Activated naive CD8-positive, alpha-beta T cell (primary cell): ENCODE results near the gene FAM83G.
A peak's percentile ranks its signal among the peaks of the same experiment; 100 is the strongest.

Experiments
- H3K27ac Mint-ChIP-seq: one replicate; pipeline ENCODE4 v1.8.0; 2021; ENCODE audit warnings: mixed read lengths
- H3K27me3 Mint-ChIP-seq: one replicate; pipeline ENCODE4 v1.8.0; 2021; ENCODE audit warnings: mixed read lengths
- H3K36me3 Mint-ChIP-seq: one replicate; pipeline ENCODE4 v1.8.0; 2021; ENCODE audit warnings: mixed read lengths
- H3K4me1 Mint-ChIP-seq: one replicate; pipeline ENCODE4 v1.8.0; 2021; ENCODE audit warnings: low read depth, mixed read lengths
- H3K4me3 Mint-ChIP-seq: one replicate; pipeline ENCODE4 v1.8.0; 2021; ENCODE audit warnings: mild to moderate bottlenecking, mixed read lengths
- H3K9me3 Mint-ChIP-seq: one replicate; pipeline ENCODE4 v1.8.0; 2021; ENCODE audit warnings: low read depth, mixed read lengths

The FAM83G gene

DNA sequence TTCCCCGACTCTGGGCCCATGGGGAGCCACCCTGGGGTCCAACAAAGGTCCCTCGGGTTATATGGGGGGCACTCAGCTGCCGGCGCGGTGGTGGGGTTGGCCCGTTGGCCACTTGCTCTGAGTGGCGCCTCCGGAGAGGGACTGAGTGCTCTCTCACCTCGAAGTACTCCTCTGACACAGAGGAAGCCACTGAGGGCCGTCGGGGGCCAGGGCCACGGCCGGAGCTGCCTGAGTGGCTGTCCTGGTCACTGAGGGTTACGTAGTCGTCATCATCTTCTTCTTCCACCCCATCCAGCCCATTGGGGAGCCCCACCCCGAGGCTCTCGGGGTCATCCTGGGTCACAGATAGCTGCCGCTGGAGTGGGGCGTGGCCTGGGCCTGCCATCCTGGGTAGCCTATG lies 26.9 kb downstream of the FAM83G start:
- Mint-ChIP-seq H3K4me1 (peaks cover 3% of the 10 kb centered on the region), H3K27ac (no peak overlapping the region), H3K9me3 (no peaks in the 10 kb centered on the region), H3K27me3 (no peaks in the 10 kb centered on the region), H3K36me3 (no peaks in the 10 kb centered on the region), H3K4me3 (no peak overlapping the region)

DNA sequence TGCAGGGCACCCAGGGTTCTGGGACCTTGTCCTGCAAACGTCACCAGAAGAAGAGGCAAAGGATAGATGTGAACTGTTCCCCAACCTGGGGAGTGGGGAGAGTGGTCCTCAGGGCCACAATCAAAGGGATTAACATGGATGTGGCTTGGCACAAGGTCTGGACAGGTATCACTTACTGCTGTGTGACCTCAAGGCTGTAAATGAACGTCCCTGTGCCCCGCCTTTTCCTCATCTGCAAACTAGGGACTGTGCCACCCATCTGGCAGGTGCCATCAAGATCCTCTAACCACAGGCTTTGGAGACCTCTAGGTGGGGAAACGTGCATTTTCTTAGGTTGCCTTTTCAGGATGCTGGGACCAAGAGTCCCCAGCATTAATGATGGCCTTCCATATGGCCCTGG lies 27.5 kb downstream of the FAM83G start:
- Mint-ChIP-seq H3K36me3 (no peaks in the 10 kb centered on the region), H3K4me1 (peaks cover 3% of the 10 kb centered on the region), H3K27me3 (no peaks in the 10 kb centered on the region), H3K9me3 (no peaks in the 10 kb centered on the region), H3K27ac (no peak overlapping the region), H3K4me3 (no peak overlapping the region)

DNA sequence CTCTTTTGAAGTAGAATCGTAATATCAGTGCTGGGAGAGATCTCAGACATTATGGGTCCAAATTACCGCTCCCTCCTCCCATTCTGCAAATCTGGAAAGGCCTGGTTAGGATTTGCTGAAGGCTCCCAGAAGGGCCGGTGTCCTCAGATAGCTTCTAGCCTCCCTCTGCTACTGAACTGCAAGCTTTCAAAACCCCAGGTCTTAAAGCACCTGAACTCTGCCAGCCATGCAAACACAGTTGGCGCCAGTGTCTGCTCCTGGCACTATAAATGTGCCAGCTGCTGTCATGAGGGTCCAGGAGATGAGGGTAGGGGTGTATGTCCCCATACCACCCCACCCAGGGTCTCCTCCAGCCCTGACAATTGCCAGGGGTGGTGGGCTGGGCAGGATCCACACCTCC lies 28.4 kb downstream of the FAM83G start:
- Mint-ChIP-seq H3K36me3 (no peaks in the 10 kb centered on the region), H3K4me1 (peaks cover 3% of the 10 kb centered on the region), H3K9me3 (no peaks in the 10 kb centered on the region), H3K4me3 (no peak overlapping the region), H3K27ac (no peak overlapping the region), H3K27me3 (no peaks in the 10 kb centered on the region)

DNA sequence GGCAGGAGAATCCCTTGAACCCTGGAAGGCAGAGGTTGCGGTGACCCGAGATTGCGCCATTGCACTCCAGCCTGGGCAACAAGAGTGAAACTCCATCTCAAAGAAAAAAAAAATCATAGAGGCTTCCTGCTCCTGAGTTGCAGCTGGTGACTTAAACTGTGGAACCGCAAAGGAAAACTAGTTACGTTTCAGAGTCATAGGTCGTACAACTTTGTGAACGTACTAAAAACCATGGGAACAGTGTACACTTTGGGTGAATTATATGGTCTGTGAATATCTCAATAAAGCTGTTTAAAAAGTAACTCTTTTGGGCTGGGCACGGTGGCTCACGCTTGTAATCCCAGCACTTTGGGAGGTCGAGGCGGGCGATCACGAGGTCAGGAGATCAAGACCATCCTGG lies 29.0 kb downstream of the FAM83G start:
- Mint-ChIP-seq H3K36me3 (no peaks in the 10 kb centered on the region), H3K9me3 (no peaks in the 10 kb centered on the region), H3K27ac (no peak overlapping the region), H3K4me3 (no peak overlapping the region), H3K27me3 (no peaks in the 10 kb centered on the region), H3K4me1 (peaks cover 3% of the 10 kb centered on the region)

DNA sequence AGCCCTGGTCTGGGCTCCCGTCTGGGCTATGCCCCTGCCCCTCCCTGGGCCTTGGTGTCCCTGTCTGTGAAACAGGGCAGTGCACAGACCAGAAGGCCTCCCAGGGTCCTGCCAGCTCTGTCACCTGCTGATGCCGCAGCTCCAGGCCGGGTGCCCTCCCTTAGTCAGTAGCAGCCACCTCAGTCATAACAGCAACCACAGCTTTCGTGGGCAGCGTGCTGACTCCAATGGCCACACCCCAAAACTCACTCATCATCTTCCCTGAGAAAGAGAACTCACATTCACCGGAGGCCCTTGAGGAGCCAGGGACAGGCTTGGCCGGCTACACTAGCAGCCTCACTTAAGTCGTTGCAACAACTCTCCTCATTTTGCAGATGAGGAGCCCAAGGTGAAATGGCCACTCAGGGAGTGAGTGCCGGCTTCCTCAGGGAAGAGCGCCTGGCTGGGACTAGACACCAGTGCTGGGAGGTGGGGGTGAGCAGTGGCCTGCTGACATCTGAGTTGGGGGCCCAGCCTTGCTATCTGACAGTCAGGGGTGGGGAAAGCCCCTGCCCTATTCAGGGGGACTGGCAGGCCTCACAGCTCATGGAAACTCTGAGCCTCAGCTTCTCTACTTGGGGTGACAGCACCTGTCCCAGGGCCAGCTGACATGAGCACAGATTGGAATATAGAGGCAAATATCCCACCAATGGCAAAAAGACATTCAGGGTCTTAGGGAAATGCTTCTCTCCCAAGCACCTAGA lies 30.0 kb downstream of the FAM83G start:
- Mint-ChIP-seq H3K27ac (peak overlapping the region; percentile 54), H3K4me3 (no peak overlapping the region), H3K4me1 (peaks cover 3% of the 10 kb centered on the region), H3K27me3 (no peaks in the 10 kb centered on the region), H3K9me3 (no peaks in the 10 kb centered on the region), H3K36me3 (peaks cover 2% of the 10 kb centered on the region)

DNA sequence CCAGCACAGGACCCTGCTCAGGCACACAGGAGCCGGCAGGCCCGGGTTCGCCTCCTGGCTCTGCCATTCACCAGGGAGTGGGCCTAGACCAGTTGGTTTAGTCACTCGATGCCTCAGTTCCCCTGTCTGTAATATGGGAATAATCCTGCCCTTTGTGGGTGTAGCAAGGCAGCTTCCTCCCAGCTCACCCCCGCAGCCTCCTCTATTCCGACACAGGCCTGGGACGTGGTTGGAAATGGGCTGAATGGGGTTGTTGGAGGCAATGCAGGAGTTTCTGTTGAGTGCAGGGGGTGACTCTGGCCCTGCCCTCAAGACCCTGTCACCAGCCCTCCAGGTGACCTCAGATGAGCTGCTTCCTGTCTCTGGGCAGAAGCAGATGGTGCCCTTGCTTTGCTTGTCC lies 32.8 kb downstream of the FAM83G start:
- Mint-ChIP-seq H3K4me1 (peaks cover 3% of the 10 kb centered on the region), H3K27ac (no peak overlapping the region), H3K9me3 (no peaks in the 10 kb centered on the region), H3K4me3 (no peak overlapping the region), H3K27me3 (no peaks in the 10 kb centered on the region), H3K36me3 (peaks cover 2% of the 10 kb centered on the region)

DNA sequence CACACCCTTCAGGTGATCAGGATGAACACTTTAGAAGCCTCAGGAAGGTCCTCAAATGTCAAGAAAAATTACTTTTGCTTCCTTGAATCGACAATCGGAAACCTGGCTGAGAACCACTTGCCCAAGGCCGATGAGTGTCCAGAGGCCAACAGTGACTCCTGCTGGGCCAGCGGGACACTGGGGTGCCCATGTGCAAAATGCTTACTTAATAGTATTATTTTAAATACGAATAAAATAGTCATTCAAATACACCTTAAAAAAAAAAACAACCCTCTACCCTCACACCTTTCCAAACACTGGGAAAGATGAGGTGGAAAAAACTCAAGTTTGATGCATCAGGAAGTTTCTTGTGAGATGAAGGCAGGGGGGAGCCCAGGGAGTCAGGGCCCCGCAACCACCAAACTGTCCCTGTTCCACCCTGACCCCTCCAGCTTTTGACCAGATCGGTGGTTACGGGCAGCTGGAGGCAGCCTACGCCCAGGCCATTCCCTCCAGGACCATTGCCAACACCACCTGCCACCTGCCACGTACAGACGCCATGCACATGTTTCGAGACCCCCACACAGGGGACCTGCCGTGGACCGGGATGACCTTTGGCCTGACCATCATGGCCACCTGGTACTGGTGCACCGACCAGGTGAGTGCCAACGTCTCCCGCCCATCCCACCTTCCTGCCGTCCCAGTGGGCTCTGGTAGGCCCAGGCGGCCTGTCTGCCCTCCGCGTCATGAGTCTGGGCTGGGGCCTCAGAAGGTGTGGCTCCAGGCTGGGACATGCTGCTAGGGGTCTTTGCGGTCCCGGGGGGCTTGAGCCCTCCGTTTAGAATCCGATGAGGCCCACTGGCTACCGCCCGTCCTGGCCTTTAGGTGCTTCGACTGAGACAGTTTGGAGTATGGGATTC lies 33.7 kb downstream of the FAM83G start:
- Mint-ChIP-seq H3K27ac (no peak overlapping the region), H3K4me3 (no peak overlapping the region), H3K36me3 (peaks cover 2% of the 10 kb centered on the region), H3K27me3 (no peaks in the 10 kb centered on the region), H3K4me1 (peaks cover 4% of the 10 kb centered on the region), H3K9me3 (no peaks in the 10 kb centered on the region)

DNA sequence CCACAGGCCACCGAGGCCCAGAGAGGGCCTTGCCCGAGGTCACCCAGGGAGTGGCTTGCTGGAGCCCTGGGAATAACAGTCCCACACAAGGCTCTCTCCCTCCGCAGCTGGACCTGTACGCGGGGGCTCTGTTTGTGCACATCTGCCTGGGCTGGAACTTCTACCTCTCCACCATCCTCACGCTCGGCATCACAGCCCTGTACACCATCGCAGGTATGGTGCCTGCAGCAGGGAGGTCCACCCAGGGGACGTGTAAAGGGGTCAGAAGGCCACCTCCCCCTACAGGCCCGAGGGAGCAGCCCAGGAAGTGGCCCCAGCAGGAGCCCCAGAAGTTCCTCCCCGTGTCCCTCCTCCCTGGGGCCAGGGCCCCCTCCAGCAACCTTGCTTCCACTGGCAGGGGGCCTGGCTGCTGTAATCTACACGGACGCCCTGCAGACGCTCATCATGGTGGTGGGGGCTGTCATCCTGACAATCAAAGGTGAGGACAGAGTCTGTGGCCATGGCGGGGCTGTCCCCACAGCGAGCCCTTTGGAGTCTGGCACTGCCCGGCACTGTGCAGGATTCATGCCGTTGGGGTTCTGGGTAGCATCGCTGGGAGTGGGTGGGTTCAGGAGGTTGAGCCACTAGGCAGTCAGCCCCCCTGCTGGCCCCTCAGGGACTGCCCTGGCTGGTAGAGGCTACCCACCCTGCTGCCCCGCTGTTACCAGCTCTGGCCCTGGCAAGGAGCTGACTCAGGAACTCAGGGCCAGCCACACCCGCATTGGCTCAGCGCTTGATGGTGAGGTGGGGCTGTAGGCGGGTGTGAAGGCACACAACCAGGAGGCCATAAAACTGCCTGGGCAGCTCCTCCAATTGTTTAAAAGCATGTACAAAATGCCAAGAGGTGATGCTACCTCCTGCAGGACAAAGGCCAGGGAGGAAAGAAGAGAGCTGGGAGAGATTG lies 35.3 kb downstream of the FAM83G start:
- Mint-ChIP-seq H3K27me3 (no peaks in the 10 kb centered on the region), H3K36me3 (peaks cover 2% of the 10 kb centered on the region), H3K9me3 (no peaks in the 10 kb centered on the region), H3K27ac (no peak overlapping the region), H3K4me3 (no peak overlapping the region), H3K4me1 (peaks cover 2% of the 10 kb centered on the region)

DNA sequence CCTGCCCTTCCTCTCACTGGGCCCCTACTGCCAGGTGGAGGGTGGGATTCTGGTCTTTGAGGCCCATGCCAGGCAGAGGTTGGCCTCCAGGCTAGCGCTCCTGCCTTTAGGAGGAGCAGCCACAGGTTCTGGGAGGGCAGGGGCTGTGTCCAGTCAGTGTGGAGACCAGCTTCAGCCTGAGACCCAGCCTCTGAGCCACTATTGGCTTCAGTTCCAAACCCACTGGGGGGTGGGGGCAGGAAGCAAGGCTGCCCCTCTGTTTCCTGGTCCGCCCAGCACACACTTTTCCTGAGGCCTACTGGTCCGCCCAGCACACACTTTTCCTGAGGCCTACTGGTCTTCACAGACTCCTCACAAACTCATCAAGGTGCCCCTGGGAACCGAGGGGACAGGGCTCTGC lies 36.2 kb downstream of the FAM83G start:
- peaks cover 2% of the 10 kb centered on the region for H3K36me3 Mint-ChIP-seq
- peaks cover 2% of the 10 kb centered on the region for H3K4me1 Mint-ChIP-seq
- no peak overlapping the region for H3K4me3 Mint-ChIP-seq
- H3K27ac Mint-ChIP-seq: no peak overlapping the region
- no peaks in the 10 kb centered on the region for H3K27me3 Mint-ChIP-seq
- no peaks in the 10 kb centered on the region for H3K9me3 Mint-ChIP-seq

DNA sequence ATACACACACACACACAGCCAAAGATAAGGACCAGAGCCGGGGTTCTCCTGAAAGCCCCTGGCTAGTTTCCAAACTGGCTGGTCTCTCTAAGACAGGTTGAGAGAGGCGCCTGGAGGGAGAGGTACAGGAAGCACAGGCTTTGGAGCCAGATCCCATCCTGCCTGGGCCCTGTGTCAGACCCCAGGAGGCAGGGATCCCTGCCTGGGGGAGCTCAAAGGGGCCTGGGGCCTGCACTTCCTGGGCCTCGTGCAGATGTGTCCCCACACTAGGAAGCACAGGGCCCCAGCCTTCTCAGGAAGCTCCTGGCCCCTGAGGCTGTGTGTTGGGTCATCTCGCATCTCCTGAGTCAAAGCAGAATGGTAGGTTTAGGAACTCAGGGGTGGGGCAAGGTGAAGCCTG lies 36.6 kb downstream of the FAM83G start:
- Mint-ChIP-seq H3K4me3 (no peak overlapping the region), H3K4me1 (peaks cover 2% of the 10 kb centered on the region), H3K9me3 (no peaks in the 10 kb centered on the region), H3K36me3 (peaks cover 2% of the 10 kb centered on the region), H3K27me3 (no peaks in the 10 kb centered on the region), H3K27ac (no peak overlapping the region)

DNA sequence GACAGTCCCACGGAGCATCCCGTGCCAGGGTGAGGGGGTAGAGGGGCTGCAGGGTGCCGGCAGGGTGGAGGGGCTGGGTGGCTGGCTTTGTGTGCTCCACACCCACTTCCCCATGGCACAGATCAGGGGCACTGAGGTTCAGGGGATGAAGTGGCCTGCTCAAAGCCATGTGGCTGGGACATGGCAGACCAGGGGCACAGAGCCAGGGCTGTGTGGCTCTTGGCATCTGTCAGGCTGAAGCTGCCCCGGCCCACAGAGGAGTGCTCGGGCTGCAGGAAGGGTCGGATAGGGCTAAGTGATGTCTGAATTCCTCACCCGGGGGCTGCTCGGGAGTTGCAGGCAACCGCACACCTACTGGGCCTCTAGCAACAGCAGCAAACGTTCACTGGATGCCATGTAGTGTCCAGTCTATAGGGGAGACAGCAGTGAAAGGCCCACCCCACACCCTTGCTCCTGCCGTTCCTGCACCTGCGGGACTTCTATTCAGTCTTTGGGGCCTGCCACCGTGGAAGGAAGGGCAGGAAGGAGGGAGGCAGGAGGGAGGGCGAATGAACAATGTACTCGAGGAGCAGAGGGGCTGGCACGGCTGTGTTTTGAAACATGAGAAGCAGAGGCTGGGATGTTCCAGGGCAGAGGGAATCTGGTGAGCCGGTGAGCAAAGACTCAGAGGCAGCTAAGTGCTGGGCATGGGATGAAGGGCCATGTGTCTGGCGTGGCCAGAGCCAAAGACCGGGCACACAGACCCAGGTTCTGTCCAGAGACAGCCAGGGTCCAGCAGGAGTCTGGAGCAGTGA lies 37.5 kb downstream of the FAM83G start:
- H3K4me1 Mint-ChIP-seq: peaks cover 6% of the 10 kb centered on the region
- no peaks in the 10 kb centered on the region for H3K27me3 Mint-ChIP-seq
- no peaks in the 10 kb centered on the region for H3K9me3 Mint-ChIP-seq
- peaks cover 2% of the 10 kb centered on the region for H3K36me3 Mint-ChIP-seq
- no peak overlapping the region for H3K27ac Mint-ChIP-seq
- H3K4me3 Mint-ChIP-seq: no peak overlapping the region

DNA sequence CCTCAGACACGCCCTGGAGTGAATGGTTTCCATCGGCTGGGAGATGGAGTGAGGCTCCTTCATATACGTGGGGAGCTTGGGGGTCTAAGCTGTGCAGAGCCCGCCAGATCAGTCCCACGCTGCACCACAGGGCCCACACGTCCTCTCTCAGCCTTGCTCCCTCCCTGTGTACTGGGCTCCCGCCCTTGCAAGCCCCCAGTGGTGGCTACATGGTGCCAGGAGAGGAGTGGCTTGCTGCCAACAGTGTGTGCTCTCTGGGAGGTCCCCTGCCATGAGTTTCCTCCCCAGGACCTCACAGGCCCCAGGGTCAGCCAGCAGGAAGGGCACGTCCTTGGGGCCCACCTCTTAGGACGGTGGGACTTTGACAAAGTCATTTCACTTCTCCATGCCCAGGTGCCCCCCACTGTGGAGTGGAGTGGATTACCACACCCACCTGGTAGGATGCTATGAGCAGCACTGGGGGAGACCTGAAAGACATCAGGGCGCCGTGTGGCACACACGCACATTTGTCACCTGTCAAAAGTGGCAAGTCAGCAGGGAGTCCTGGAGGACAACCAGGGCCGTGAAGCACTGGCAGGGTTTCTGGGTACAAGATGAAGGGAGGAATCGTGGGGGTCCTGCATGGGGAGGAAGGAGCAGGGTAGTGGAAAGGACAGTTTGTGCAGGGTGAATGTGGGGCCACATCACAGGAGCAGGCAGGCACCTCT lies 38.9 kb downstream of the FAM83G start:
- H3K27ac Mint-ChIP-seq: no peak overlapping the region
- peaks cover 15% of the 10 kb centered on the region for H3K4me1 Mint-ChIP-seq
- H3K36me3 Mint-ChIP-seq: peaks cover 2% of the 10 kb centered on the region
- H3K27me3 Mint-ChIP-seq: no peaks in the 10 kb centered on the region
- no peak overlapping the region for H3K4me3 Mint-ChIP-seq
- no peaks in the 10 kb centered on the region for H3K9me3 Mint-ChIP-seq

DNA sequence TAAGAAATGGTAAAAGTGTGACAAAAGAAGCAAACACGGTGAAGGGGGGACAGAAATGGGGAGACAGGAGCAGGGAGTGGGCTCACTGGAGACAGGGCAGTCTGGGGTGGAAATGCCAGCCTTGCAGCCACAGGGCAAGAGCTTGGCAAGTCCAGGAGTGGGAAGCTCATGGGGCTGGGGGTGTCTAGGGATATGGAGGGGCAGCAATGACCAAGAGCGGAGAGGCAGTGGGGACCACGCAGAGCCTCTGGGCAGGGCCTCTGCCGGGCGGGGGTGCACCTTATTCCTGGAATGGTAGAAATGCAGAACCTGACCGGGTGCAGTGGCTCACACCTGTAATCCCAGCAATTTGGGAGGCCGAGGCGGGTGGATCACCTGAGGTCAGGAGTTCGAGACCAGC lies 40.0 kb downstream of the FAM83G start:
- H3K4me1 Mint-ChIP-seq: peaks cover 17% of the 10 kb centered on the region
- H3K27ac Mint-ChIP-seq: no peak overlapping the region
- no peak overlapping the region for H3K4me3 Mint-ChIP-seq
- H3K36me3 Mint-ChIP-seq: no peaks in the 10 kb centered on the region
- H3K27me3 Mint-ChIP-seq: no peaks in the 10 kb centered on the region
- H3K9me3 Mint-ChIP-seq: no peaks in the 10 kb centered on the region

DNA sequence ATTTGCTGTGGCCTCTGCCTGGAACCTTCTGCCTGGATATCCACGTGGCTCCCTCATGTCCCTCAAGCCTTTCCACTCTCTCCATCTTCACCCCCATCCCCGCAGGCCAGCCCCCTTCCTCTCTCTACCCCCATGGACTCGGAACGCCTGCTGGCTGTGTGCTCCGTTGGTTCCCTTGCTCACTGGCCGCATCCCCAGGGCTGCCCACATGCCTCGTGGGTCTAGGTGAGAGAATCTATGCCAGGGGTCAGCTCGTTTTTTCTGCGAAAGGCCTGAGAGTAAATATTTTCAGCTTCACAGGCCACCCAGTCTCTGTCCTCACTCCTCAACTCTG lies 40.6 kb downstream of the FAM83G start:
- Mint-ChIP-seq H3K27ac (no peak overlapping the region), H3K36me3 (no peaks in the 10 kb centered on the region), H3K27me3 (no peaks in the 10 kb centered on the region), H3K9me3 (no peaks in the 10 kb centered on the region), H3K4me1 (peaks cover 17% of the 10 kb centered on the region), H3K4me3 (no peak overlapping the region)
